ENCODE results near the gene DEUP1. TPM values are rescaled to one million over a fixed set of nuclear protein-coding genes. Genes with fewer than 3 reads are reported as not detected.

DEUP1 gene
- total RNA-seq, 3 donors from 2014 or later: not detected

DNA sequence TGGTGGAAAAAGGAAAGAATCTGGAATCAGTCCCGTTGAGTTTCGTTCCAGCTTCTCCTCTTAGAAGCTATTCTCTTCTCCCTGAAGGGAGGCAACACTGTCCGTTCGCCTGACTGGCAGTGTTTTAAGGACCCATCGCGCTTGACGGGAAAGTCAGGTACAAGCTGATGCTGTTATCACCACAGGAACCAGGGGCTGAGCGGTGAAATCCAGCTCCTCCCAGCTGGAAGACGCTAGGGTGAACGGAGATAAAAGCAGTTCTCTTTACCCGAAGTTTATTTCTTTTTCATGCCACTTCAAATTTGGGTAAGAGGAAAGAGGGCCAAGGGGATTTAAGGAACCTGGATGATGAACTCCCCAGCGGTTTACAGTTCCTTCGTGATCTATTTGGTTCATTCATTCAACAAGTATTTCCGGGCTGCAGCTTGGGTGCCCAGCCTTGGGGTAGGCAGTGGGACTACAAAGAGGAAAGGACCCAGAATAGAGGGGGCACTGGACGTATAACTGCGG lies 551 bp upstream of the DEUP1 start:
- Histone ChIP-seq H3K36me3 (ENCODE audit: low read depth) (no peaks in the 10 kb centered on the region), H3K9me3 (no peaks in the 10 kb centered on the region), H3K4me1 (ENCODE audit: low read depth) (no peaks in the 10 kb centered on the region), H3K4me3 (no peak overlapping the region)
- ATAC-seq (peak; percentile 40), DNase-seq (peak in 2 of 3 donors; percentile 9 to 27)
- TF ChIP-seq, protein P1, sequence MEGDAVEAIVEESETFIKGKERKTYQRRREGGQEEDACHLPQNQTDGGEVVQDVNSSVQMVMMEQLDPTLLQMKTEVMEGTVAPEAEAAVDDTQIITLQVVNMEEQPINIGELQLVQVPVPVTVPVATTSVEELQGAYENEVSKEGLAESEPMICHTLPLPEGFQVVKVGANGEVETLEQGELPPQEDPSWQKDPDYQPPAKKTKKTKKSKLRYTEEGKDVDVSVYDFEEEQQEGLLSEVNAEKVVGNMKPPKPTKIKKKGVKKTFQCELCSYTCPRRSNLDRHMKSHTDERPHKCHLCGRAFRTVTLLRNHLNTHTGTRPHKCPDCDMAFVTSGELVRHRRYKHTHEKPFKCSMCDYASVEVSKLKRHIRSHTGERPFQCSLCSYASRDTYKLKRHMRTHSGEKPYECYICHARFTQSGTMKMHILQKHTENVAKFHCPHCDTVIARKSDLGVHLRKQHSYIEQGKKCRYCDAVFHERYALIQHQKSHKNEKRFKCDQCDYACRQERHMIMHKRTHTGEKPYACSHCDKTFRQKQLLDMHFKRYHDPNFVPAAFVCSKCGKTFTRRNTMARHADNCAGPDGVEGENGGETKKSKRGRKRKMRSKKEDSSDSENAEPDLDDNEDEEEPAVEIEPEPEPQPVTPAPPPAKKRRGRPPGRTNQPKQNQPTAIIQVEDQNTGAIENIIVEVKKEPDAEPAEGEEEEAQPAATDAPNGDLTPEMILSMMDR (IDR thresholded peaks at IDR 0.05): no peak
- intact Hi-C loops (cut with DNase I, micrococcal nuclease): no loop called here

DNA sequence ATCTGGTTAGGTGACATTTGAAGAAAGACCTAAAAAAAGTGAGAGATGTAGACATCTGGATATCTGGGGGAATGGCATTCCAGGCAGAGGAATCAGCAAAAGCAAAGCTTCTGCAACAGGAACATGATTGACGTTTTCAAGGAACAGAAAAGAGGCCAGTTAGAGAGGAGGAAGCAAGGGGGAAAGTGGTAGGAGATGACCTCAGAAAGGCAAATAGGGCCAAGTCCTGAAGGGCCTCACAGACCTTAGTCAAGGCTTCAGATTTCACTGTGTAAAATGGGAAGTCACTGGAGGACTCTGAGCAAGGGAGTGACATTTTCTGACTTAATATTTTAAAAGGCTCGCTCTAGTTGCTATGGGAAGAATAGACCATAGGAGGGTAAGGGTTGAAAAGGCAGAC lies 9.7 kb downstream of the DEUP1 start:
- Histone ChIP-seq H3K9me3 (no peaks in the 10 kb centered on the region), H3K4me1 (ENCODE audit: low read depth) (no peaks in the 10 kb centered on the region), H3K4me3 (no peak overlapping the region), H3K36me3 (ENCODE audit: low read depth) (no peaks in the 10 kb centered on the region)
- intact Hi-C loops (cut with DNase I, micrococcal nuclease): no loop called here
- TF ChIP-seq, protein P1 (IDR thresholded peaks at IDR 0.05): no peak
- ATAC-seq (no peak), DNase-seq (no peak)

DNA sequence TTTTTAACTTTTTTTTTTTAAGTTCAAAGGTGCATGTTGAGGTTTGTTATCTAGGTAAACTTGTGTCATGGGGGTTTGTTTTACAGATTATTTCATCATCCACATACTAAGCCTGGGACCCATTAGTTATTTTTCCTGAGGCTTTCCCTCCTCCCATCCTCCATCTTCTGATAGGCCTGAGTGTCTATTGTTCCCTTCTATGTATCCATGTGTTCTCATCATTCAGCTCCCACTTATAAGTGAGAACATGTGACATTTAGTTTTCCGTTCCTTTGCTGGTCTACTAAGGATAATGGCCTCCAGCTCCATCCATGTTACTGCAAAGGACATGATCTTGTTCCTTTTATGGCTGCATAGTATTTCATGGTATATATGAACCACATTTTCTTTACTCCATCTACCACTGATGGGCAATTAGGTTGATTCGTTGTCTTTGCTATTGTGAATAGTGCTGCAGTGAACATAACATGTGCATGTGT lies 14.4 kb downstream of the DEUP1 start:
- TF ChIP-seq, protein P1 (IDR thresholded peaks at IDR 0.05): no peak
- DNase-seq (no peak), ATAC-seq (no peak)
- intact Hi-C loops (cut with DNase I, micrococcal nuclease): no loop called here
- Histone ChIP-seq H3K36me3 (ENCODE audit: low read depth) (no peaks in the 10 kb centered on the region), H3K4me1 (ENCODE audit: low read depth) (no peaks in the 10 kb centered on the region), H3K9me3 (no peaks in the 10 kb centered on the region), H3K4me3 (no peak overlapping the region)

DNA sequence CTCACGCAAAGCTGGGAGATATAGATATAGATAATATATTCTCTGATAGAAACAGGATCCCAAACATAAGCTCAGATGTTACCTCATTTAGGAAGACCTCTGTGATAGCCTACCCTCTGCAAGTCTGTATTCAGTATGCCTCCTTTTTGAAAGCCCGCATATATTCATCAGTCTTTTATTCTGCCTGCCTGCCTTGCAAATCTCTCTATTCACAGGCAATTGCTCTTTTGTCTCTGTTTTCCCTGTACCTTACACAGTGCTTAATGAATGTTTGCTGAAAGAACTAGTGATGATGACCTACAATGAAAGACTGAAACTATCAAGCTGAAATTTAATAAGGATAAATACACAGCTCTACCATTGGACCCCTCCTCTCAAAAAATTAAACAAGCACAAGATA lies 18.4 kb downstream of the DEUP1 start:
- Histone ChIP-seq H3K9me3 (no peaks in the 10 kb centered on the region), H3K4me3 (no peak overlapping the region), H3K36me3 (ENCODE audit: low read depth) (no peaks in the 10 kb centered on the region), H3K4me1 (ENCODE audit: low read depth) (no peaks in the 10 kb centered on the region)
- ATAC-seq: no peak
- TF ChIP-seq, protein P1 (IDR thresholded peaks at IDR 0.05): no peak
- no peak for DNase-seq
- intact Hi-C loops (cut with DNase I, micrococcal nuclease): no loop called here

DNA sequence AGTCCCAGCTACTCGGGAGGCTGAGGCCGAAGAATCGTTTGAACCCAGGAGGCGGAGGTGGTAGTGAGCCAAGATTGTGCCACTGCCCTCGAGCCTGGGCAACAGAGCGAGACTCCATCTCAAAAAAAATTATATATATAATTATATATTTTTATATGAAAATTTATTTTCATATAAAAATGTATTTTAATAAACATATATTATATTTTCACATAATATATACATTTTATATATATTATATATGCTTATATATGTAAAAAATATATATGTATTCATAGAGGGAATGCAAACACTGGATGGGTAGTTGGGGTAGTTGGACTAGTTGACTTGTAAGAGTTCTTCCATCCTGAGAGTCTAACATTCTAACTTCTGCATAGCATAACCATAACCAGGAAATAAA lies 20.3 kb downstream of the DEUP1 start:
- H3K9me3 ChIP-seq: no peaks in the 10 kb centered on the region
- ATAC-seq (no peak), DNase-seq (no peak)
- no peak overlapping the region for H3K4me3 ChIP-seq
- H3K36me3 ChIP-seq (ENCODE audit: low read depth): no peaks in the 10 kb centered on the region
- intact Hi-C loops (cut with DNase I, micrococcal nuclease): no loop called here
- TF ChIP-seq, protein P1 (IDR thresholded peaks at IDR 0.05): no peak
- H3K4me1 ChIP-seq (ENCODE audit: low read depth): no peaks in the 10 kb centered on the region

DNA sequence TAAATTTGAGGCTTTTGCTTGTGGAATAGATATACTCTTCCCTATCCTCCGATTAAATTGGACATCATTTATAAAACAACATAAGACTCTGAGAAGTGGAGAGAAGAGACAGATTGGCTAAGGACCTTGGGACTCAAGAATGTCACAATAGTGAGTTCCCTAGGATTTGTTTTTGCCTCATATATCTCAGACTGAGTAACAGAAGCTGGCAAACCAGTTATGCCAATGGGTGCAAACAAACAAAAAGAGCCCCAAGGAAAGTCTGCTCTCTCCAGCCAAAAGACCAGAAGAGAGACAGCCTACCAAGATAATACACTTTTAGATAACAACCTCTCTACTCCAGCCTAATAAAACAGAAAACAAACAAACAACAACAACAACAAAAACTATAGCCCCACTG lies 28.9 kb downstream of the DEUP1 start:
- no peaks in the 10 kb centered on the region for H3K36me3 ChIP-seq (ENCODE audit: low read depth)
- no peak for ATAC-seq
- TF ChIP-seq, protein P1 (IDR thresholded peaks at IDR 0.05): no peak
- H3K4me1 ChIP-seq (ENCODE audit: low read depth): no peaks in the 10 kb centered on the region
- no peak overlapping the region for H3K4me3 ChIP-seq
- intact Hi-C loops (cut with DNase I, micrococcal nuclease): no loop called here
- no peak for DNase-seq
- peaks cover 4% of the 10 kb centered on the region for H3K9me3 ChIP-seq

Data from mucosa of descending colon (tissue), 3 donors.